Activated naive CD8-positive, alpha-beta T cell treated with anti-CD3 and anti-CD28 coated beads for 36 hours (primary cell): Measurements from ENCODE around the gene OR10A2. TPM values are rescaled to one million over a fixed set of nuclear protein-coding genes. Genes with fewer than 3 reads are reported as not detected.
"Not testable (repeated sequence)": the region's sequence is repeated elsewhere in the genome, so short reads cannot be mapped to it uniquely, and the experiment has no call there.

Source experiments
- DNase-seq: peaks from one replicate; pipeline ENCODE4 v3.0.0; 2021
- H3K27ac Mint-ChIP-seq: one replicate; pipeline ENCODE4 v1.8.0; 2022; ENCODE audit warnings: mild to moderate bottlenecking, moderate library complexity, mixed read lengths
- H3K27me3 Mint-ChIP-seq: one replicate; pipeline ENCODE4 v1.8.0; 2022; ENCODE audit warnings: mild to moderate bottlenecking, mixed read lengths
- H3K36me3 Mint-ChIP-seq: one replicate; pipeline ENCODE4 v1.8.0; 2021; ENCODE audit warnings: mild to moderate bottlenecking, mixed read lengths
- H3K4me1 Mint-ChIP-seq: one replicate; pipeline ENCODE4 v1.8.0; 2021; ENCODE audit warnings: mixed read lengths
- H3K4me3 Mint-ChIP-seq: one replicate; pipeline ENCODE4 v1.8.0; 2022; ENCODE audit warnings: mild to moderate bottlenecking, moderate library complexity, mixed read lengths
- H3K9me3 Mint-ChIP-seq: one replicate; pipeline ENCODE4 v1.8.0; 2022; ENCODE audit warnings: mixed read lengths
- total RNA-seq, 2 experiments: library from RNA; stranded (reverse); gene quantifications; one replicate each; pipeline ENCODE4 v1.2.3, GENCODE V29; 2021

OR10A2 gene
- total RNA-seq, 2 experiments from 2014 or later: not detected

DNA sequence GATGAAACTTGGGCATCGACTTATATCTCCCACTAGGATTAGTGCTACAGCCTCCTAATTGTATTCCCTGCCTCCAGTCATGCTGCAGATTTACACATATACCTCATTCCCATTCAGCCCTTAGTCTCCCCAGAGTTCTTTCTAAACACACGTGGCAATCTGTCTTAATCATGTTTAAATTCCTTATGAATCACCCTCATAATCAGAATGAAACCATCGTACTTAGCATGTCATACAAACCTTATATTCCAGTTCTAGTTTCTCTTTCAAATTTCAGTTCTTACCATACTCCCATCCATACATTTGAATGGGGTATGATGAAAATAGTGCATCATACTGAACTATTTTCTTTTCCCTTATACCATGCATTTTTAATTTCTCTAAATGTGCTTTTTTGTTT lies 6.0 kb upstream of the OR10A2 start:
- Mint-ChIP-seq H3K4me3 (no peak overlapping the region), H3K36me3 (peaks cover 4% of the 10 kb centered on the region)

GRCh38 chr11:6864438-6864837 lies 1.6 kb downstream of the OR10A2 start:
- H3K4me3 Mint-ChIP-seq: no peak overlapping the region
- peaks cover 5% of the 10 kb centered on the region for H3K9me3 Mint-ChIP-seq
- no peak for DNase-seq
- no peaks in the 10 kb centered on the region for H3K27me3 Mint-ChIP-seq
- H3K4me1 Mint-ChIP-seq: no peaks in the 10 kb centered on the region
- H3K36me3 Mint-ChIP-seq: peaks cover 3% of the 10 kb centered on the region
- H3K27ac Mint-ChIP-seq: no peak overlapping the region

More for the DNA sequence above, 6.0 kb upstream of the OR10A2 start:
- H3K4me1 Mint-ChIP-seq: peaks cover 7% of the 10 kb centered on the region
- peaks cover 3% of the 10 kb centered on the region for H3K27me3 Mint-ChIP-seq
- no peak for DNase-seq
- H3K9me3 Mint-ChIP-seq: peaks cover 14% of the 10 kb centered on the region
- no peak overlapping the region for H3K27ac Mint-ChIP-seq

DNA sequence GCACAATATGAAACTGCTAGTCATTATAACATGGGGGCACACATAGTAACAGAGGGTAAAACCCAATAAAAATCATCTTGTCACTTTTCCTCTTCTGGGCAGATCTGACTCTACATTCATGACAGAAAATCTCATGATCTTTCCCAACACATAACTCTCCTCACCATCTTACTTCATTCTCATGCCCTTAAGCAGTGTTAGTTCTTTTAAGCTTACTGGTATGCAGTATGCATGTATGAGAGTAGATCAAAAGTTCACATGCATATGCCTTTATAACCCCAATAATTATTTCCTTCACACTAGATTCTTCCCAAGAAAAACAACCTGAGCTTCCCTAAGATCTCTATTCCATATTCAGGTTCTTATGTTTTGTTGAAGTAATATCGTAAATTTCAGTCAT lies 8.4 kb downstream of the OR10A2 start:
- Mint-ChIP-seq H3K9me3 (no peaks in the 10 kb centered on the region), H3K27ac (no peak overlapping the region), H3K27me3 (no peaks in the 10 kb centered on the region), H3K4me1 (no peaks in the 10 kb centered on the region), H3K4me3 (no peak overlapping the region), H3K36me3 (no peaks in the 10 kb centered on the region)
- DNase-seq: no peak

DNA sequence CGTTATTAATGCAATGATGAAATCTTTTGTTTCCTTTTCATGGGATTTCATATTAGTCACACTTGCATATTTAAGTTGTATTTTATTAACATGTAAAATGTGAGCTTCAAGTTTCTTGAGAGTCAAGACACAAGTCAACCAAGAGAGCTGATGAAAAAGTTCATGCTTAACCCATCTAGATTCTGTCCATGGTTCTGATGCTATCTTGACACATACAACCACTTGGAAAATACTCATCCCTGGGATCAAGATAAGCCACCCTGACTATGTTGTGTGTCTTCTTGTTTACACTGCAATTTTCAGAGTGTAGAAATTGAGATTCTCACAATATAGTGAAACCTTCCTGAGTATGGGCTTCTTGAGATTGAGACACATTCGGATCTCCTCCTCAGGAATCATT lies 12.9 kb downstream of the OR10A2 start:
- H3K27me3 Mint-ChIP-seq: no peaks in the 10 kb centered on the region
- peaks cover 1% of the 10 kb centered on the region for H3K9me3 Mint-ChIP-seq
- no peak for DNase-seq
- no peaks in the 10 kb centered on the region for H3K4me1 Mint-ChIP-seq
- H3K4me3 Mint-ChIP-seq: no peak overlapping the region
- no peaks in the 10 kb centered on the region for H3K36me3 Mint-ChIP-seq
- no peak overlapping the region for H3K27ac Mint-ChIP-seq

- no peak within 1 kb of the TSS for H3K4me3 Mint-ChIP-seq
- no peaks in the 10 kb centered on the region for H3K4me1 Mint-ChIP-seq
- H3K27me3 Mint-ChIP-seq: no peaks in the 10 kb centered on the region
- no peaks in the 10 kb centered on the region for H3K36me3 Mint-ChIP-seq
- peaks cover 1% of the 10 kb centered on the region for H3K9me3 Mint-ChIP-seq
- no peak for DNase-seq
- no peak within 1 kb of the TSS for H3K27ac Mint-ChIP-seq
These were observed 13.5 kb downstream of the OR10A2 start, which contains the start of gene OR10A4 for GRCh38 chr11:6876325-6876724. TSS of gene OR10A4 (plus strand) at chr11:6876625. CDS start at chr11:6876648, 23 bp downstream.

- Mint-ChIP-seq H3K36me3 (no peaks in the 10 kb centered on the region), H3K4me1 (no peaks in the 10 kb centered on the region), H3K4me3 (no peak overlapping the region), H3K27me3 (no peaks in the 10 kb centered on the region), H3K9me3 (peaks cover 1% of the 10 kb centered on the region), H3K27ac (no peak overlapping the region)
- DNase-seq: no peak
These were observed 14.1 kb downstream of the OR10A2 start for GRCh38 chr11:6876914-6877313.

GRCh38 chr11:6882751-6883150 lies 19.9 kb downstream of the OR10A2 start:
- H3K4me1 Mint-ChIP-seq: no peaks in the 10 kb centered on the region
- H3K9me3 Mint-ChIP-seq: no peaks in the 10 kb centered on the region
- no peak overlapping the region for H3K27ac Mint-ChIP-seq
- no peak overlapping the region for H3K4me3 Mint-ChIP-seq
- H3K27me3 Mint-ChIP-seq: peaks cover 10% of the 10 kb centered on the region
- DNase-seq: no peak
- no peaks in the 10 kb centered on the region for H3K36me3 Mint-ChIP-seq

- not testable (repeated sequence) for H3K4me1 Mint-ChIP-seq, H3K4me3 Mint-ChIP-seq, H3K27ac Mint-ChIP-seq, DNase-seq, H3K36me3 Mint-ChIP-seq, H3K9me3 Mint-ChIP-seq
- peaks cover 13% of the 10 kb centered on the region for H3K27me3 Mint-ChIP-seq
These were observed 24.9 kb downstream of the OR10A2 start for GRCh38 chr11:6887711-6888110.

- H3K9me3 Mint-ChIP-seq: no peaks in the 10 kb centered on the region
- no peak for DNase-seq
- peaks cover 11% of the 10 kb centered on the region for H3K27me3 Mint-ChIP-seq
- H3K27ac Mint-ChIP-seq: no peak overlapping the region
- no peak overlapping the region for H3K4me3 Mint-ChIP-seq
- H3K4me1 Mint-ChIP-seq: no peaks in the 10 kb centered on the region
- no peaks in the 10 kb centered on the region for H3K36me3 Mint-ChIP-seq
These were observed 26.0 kb downstream of the OR10A2 start for GRCh38 chr11:6888830-6889229.

- no peak for DNase-seq
- Mint-ChIP-seq H3K36me3 (no peaks in the 10 kb centered on the region), H3K4me3 (no peak overlapping the region), H3K27ac (no peak overlapping the region), H3K9me3 (no peaks in the 10 kb centered on the region), H3K27me3 (peaks cover 8% of the 10 kb centered on the region), H3K4me1 (no peaks in the 10 kb centered on the region)
These were observed 27.0 kb downstream of the OR10A2 start for GRCh38 chr11:6889835-6890234.

DNA sequence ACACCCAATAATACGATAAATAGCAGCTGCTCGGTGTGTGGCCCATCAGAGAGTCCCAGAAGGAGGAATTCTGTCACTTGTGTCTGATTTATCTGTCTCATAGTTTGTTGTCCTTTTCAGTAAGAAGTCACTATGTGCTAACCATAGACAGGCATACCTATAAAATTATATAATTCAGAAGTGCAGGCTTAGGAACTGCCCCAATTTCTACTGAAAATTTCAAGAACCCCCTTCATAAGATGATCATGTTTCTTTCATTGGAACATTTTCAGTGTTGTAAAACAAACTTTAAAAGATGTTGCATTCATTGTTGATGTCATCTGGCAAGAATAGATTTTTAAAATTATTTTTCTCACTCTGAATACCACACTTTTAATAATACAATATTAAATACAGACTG lies 29.5 kb downstream of the OR10A2 start, which contains the start of gene OR2D2:
Gene OR2D2 (minus strand): TSS at position 101 of the 400 bp plus-strand sequence. CDS start 0 bp downstream, at position 101.
- Mint-ChIP-seq H3K36me3 (no peaks in the 10 kb centered on the region), H3K9me3 (no peaks in the 10 kb centered on the region), H3K27me3 (peaks cover 14% of the 10 kb centered on the region), H3K27ac (no peak within 1 kb of the TSS), H3K4me3 (no peak within 1 kb of the TSS), H3K4me1 (no peaks in the 10 kb centered on the region)
- DNase-seq: no peak

DNA sequence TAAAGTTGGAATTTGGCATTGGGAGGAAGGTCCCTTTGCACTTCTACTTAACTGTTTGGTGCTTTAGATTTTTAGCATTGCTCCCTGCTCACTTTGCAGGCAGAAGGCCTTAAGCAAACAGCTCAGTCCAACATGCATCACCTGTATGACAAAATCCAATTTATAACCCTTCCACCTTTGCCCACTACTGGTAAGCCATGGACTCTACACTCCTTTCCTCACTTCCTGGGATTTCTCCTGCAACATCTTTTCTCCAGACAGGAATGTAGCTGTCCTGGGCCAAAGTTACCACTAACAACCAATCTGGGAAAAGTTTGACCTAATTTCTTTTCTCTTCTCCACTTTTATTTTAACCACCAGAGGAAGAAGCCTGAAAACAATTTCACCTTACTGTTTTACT lies 31.2 kb downstream of the OR10A2 start:
- Mint-ChIP-seq H3K4me3 (no peak overlapping the region), H3K36me3 (no peaks in the 10 kb centered on the region), H3K4me1 (no peaks in the 10 kb centered on the region), H3K9me3 (no peaks in the 10 kb centered on the region), H3K27ac (no peak overlapping the region), H3K27me3 (peaks cover 18% of the 10 kb centered on the region)
- no peak for DNase-seq

GRCh38 chr11:6895010-6895409 lies 32.2 kb downstream of the OR10A2 start:
- Mint-ChIP-seq H3K36me3 (no peaks in the 10 kb centered on the region), H3K4me1 (no peaks in the 10 kb centered on the region), H3K4me3 (no peak overlapping the region), H3K27me3 (peaks cover 18% of the 10 kb centered on the region), H3K9me3 (no peaks in the 10 kb centered on the region), H3K27ac (no peak overlapping the region)
- no peak for DNase-seq

GRCh38 chr11:6898911-6899310 lies 36.1 kb downstream of the OR10A2 start:
- Mint-ChIP-seq H3K4me3 (no peak overlapping the region), H3K36me3 (no peaks in the 10 kb centered on the region), H3K27me3 (peaks cover 17% of the 10 kb centered on the region), H3K27ac (no peak overlapping the region), H3K9me3 (no peaks in the 10 kb centered on the region), H3K4me1 (no peaks in the 10 kb centered on the region)
- DNase-seq: no peak

GRCh38 chr11:6900327-6900999 lies 37.6 kb downstream of the OR10A2 start:
- H3K27ac Mint-ChIP-seq: no peak overlapping the region
- H3K36me3 Mint-ChIP-seq: no peaks in the 10 kb centered on the region
- no peak for DNase-seq
- no peak overlapping the region for H3K4me3 Mint-ChIP-seq
- H3K27me3 Mint-ChIP-seq: peaks cover 11% of the 10 kb centered on the region
- H3K4me1 Mint-ChIP-seq: no peaks in the 10 kb centered on the region
- H3K9me3 Mint-ChIP-seq: no peaks in the 10 kb centered on the region

GRCh38 chr11:6904804-6905203 lies 41.9 kb downstream of the OR10A2 start:
- not testable (repeated sequence) for H3K36me3 Mint-ChIP-seq, DNase-seq, H3K9me3 Mint-ChIP-seq, H3K27me3 Mint-ChIP-seq, H3K4me3 Mint-ChIP-seq, H3K4me1 Mint-ChIP-seq, H3K27ac Mint-ChIP-seq
